ENCODE measurements around the gene ARIH2. TPM values are rescaled to one million over a fixed set of nuclear protein-coding genes. Genes with fewer than 3 reads are reported as not detected.
"Not testable (repeated sequence)": the region's sequence is repeated elsewhere in the genome, so short reads cannot be mapped to it uniquely, and the experiment has no call there.

ARIH2 gene
- total RNA-seq, 1 donor from 2014 or later, result 164 TPM

- ATAC-seq (ENCODE audit: poor library complexity) (peak; percentile 32), DNase-seq (no peak)
- intact Hi-C loops (cut with DNase I), result loop anchor here (10.0 kb wide), 1 partner anchor 454 kb away; no protein-coding TSS in a partner anchor
Measured at GRCh38 chr3:48990636-48991469, 72.2 kb downstream of the ARIH2 start.

- DNase-seq, result no peak
- intact Hi-C loops (cut with DNase I), result loop anchor here (10.0 kb wide), 1 partner anchor 453 kb away; no protein-coding TSS in a partner anchor
- no peak for ATAC-seq (ENCODE audit: poor library complexity)
Measured at GRCh38 chr3:48991851-48992545, 73.4 kb downstream of the ARIH2 start.

- intact Hi-C loops (cut with DNase I), result loop anchor here (10.0 kb wide), 1 partner anchor 451 kb away; no protein-coding TSS in a partner anchor
- ATAC-seq (ENCODE audit: poor library complexity) (no peak), DNase-seq (no peak)
Measured at GRCh38 chr3:48993834-48994233, 75.2 kb downstream of the ARIH2 start.

GRCh38 chr3:48996640-48997039 lies 78.0 kb downstream of the ARIH2 start:
- no peak for ATAC-seq (ENCODE audit: poor library complexity)
- intact Hi-C loops (cut with DNase I), result loop anchor here (10.0 kb wide), 1 partner anchor 448 kb away; no protein-coding TSS in a partner anchor
- no peak for DNase-seq

GRCh38 chr3:48997102-48997635 lies 78.5 kb downstream of the ARIH2 start:
- ATAC-seq (ENCODE audit: poor library complexity), result no peak
- no peak for DNase-seq
- intact Hi-C loops (cut with DNase I), result loop anchor here (10.0 kb wide), 1 partner anchor 448 kb away; no protein-coding TSS in a partner anchor

GRCh38 chr3:48997714-48998637 lies 79.3 kb downstream of the ARIH2 start:
- intact Hi-C loops (cut with DNase I), result loop anchor here (10.0 kb wide), 1 partner anchor 447 kb away; no protein-coding TSS in a partner anchor

GRCh38 chr3:48999085-48999858 lies 80.6 kb downstream of the ARIH2 start:
- intact Hi-C loops (cut with DNase I), result loop anchor here (10.0 kb wide), 1 partner anchor 446 kb away; no protein-coding TSS in a partner anchor
- no peak for ATAC-seq (ENCODE audit: poor library complexity)
- DNase-seq, result no peak

More at GRCh38 chr3:48997714-48998637, 79.3 kb downstream of the ARIH2 start:
- ATAC-seq (ENCODE audit: poor library complexity) (no peak), DNase-seq (no peak)

- intact Hi-C loops (cut with DNase I), result no loop called here
- DNase-seq (no peak), ATAC-seq (ENCODE audit: poor library complexity) (no peak)
Measured at GRCh38 chr3:49001155-49001554, 82.5 kb downstream of the ARIH2 start.

- intact Hi-C loops (cut with DNase I), result no loop called here
- ATAC-seq (ENCODE audit: poor library complexity) (no peak), DNase-seq (peak; percentile 47)
Measured at GRCh38 chr3:49004352-49005302, 86.0 kb downstream of the ARIH2 start.

- DNase-seq (peak; percentile 32), ATAC-seq (ENCODE audit: poor library complexity) (no peak)
- intact Hi-C loops (cut with DNase I), result no loop called here
Measured at GRCh38 chr3:49005303-49005680, 86.7 kb downstream of the ARIH2 start.

GRCh38 chr3:49005998-49006397 lies 87.4 kb downstream of the ARIH2 start:
- ATAC-seq (ENCODE audit: poor library complexity), result no peak
- intact Hi-C loops (cut with DNase I), result no loop called here
- peak; percentile 32 for DNase-seq

GRCh38 chr3:49006408-49007067 lies 87.9 kb downstream of the ARIH2 start:
- peak; percentile 3 for ATAC-seq (ENCODE audit: poor library complexity)
- intact Hi-C loops (cut with DNase I), result no loop called here
- DNase-seq, result no peak

GRCh38 chr3:49007068-49007770 lies 88.6 kb downstream of the ARIH2 start, which contains the start of gene WDR6:
TSS of gene WDR6 (plus strand) at chr3:49007391. CDS start at chr3:49007432, 41 bp downstream.
- intact Hi-C loops (cut with DNase I), result no loop called here
- DNase-seq (peak; percentile 99), ATAC-seq (ENCODE audit: poor library complexity) (peak; percentile 92)

GRCh38 chr3:49007771-49008528 lies 89.3 kb downstream of the ARIH2 start:
- peak; percentile 82 for ATAC-seq (ENCODE audit: poor library complexity)
- DNase-seq, result peak; percentile 92
- intact Hi-C loops (cut with DNase I), result no loop called here

- ATAC-seq (ENCODE audit: poor library complexity); DNase-seq; intact Hi-C loops (cut with DNase I): not testable (repeated sequence)
Measured at GRCh38 chr3:49008627-49009026, 90.0 kb downstream of the ARIH2 start.
